HG02943 (cell line): ENCODE results near the gene DARS1.

Experiments
- ATAC-seq: cut with Tn5 transposase; IDR thresholded peaks from one replicate; pipeline ENCODE4 v1.9.1; 2021; ENCODE audit warnings: mild to moderate bottlenecking, low read depth, moderate library complexity; ENCODE audit not compliant: unreplicated experiment

DARS1 gene

GRCh38 chr2:135985018-135985825, at the start of gene DARS1:
DARS1 (minus strand) TSS chr2:135985626; CDS start chr2:135985468, 158 bp downstream.
- peak; percentile 76 for ATAC-seq

- no peak for ATAC-seq
Measured at GRCh38 chr2:136034629-136035028, 49.2 kb upstream of the DARS1 start.

DNA sequence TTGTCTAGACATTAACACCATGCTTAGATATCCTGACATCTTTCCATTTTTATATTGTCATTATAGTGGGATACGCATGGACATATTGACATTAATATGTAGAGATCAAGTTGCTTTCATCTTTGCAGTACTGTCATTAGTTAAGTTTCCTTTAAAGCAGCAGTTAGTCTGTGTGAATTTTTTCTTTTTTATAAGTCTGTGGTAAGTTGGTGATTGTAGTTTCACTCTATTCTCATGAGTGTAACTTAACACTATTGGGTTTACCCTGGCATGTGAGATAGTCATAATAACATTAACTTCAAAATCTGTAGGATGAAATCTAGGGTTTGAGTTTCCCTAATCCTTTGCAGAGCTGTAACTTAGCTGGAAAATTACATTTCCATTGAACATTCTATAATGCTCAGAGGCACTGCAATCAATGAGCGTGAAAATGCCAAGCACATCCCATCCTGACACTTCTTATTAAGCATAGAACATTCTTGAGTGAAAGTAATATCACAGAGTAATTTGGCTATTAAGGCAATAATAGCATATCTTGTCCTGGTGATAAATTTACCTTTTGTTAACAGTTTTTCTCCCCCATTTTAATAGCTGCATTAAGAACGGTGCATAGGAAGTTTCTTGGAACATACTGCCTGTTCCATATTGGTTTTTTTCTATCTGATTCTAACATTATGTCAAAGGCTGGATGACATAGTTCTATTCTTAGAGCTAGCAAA, 47.5 kb upstream of the DARS1 start:
- ATAC-seq = no peak

DNA sequence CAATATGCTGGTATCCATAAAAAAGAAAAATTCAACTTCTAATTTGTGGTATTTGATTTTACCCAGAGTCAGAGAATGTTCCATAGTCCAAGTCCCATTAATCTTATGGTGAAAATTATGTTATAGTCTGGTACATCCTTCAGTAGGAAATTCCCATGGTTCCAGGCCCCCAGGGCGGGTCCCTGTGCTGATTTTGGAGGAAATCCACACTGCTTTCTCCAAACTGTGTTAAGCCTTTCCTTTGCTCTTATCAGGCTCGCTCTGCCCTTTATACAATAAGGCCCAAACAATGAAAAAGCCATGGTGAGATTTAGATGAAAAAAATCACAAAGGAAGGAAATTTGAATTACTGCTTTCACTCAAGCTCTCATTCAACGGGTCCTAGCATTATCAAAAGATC, 46.8 kb upstream of the DARS1 start:
- no peak for ATAC-seq

DNA sequence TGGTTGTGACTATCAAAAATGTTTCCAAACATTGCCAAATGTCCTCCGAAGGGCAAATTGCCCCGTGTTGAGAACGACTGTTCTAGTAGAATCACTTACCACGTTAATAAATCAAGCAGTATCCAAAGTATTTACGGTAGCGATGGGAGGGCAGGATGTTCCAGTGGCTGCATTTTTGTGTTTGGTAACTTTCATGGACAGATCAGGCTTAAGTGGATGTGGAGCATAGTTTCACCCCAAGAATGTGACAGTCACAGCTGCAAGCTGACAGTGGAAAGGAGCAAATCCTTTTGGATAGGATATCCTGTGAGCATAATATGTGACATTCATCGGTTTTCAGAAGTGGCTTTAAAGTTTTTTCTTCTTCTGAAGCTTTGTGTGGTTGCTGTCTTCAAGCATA, 46.3 kb upstream of the DARS1 start:
- ATAC-seq = no peak

GRCh38 chr2:136030406-136030805, 45.0 kb upstream of the DARS1 start:
- ATAC-seq = no peak

- ATAC-seq = peak; percentile 79
Measured at GRCh38 chr2:136029149-136029548, 43.7 kb upstream of the DARS1 start.

GRCh38 chr2:136028001-136028400, 42.6 kb upstream of the DARS1 start:
- ATAC-seq = no peak

GRCh38 chr2:136027112-136027511, 41.7 kb upstream of the DARS1 start:
- no peak for ATAC-seq

DNA sequence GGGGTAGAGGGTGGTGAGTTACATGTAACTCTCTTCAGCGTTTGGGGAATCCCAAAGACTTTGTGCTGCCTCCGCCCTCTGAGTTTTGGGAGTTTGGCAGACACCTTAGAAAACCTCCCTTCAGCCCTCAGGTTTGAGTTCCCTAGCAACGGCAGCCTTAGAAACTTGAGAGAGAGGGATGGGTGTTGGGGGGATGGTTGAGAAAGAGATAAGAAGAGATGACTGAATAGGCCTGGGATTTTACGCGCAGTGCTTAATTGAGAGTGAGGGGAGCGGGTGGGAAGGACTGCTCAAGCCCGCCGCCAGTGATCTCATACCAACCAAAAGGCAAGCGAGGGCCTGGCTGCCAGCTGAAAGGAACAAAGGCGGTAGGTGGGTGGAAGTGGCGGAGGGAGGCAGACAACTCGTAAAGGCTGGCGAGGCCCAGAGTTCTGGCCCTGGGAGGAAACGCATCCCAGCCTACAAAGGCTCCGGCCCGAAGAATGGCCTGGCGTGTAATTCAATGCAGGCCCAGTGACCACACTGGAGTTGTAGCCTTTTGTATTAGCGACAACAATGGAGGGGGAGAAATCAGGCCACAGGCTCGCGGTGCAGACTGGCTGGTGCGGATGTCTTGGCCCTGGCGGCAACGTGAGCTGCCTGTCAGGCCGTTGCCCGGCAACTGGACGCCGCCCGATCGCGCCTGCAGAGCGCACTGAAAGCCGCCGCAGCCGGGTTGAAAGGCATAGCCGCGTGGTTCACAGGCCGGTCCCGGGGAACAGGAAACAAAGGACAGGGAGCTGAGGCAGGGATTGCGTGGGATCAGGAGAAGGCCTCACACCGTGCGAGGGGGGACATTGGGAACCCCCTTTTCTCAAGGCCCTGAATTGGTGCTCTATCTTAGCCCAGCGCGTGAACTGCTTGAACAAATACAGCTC, 39.9 kb upstream of the DARS1 start:
- peak; percentile 53 for ATAC-seq

DNA sequence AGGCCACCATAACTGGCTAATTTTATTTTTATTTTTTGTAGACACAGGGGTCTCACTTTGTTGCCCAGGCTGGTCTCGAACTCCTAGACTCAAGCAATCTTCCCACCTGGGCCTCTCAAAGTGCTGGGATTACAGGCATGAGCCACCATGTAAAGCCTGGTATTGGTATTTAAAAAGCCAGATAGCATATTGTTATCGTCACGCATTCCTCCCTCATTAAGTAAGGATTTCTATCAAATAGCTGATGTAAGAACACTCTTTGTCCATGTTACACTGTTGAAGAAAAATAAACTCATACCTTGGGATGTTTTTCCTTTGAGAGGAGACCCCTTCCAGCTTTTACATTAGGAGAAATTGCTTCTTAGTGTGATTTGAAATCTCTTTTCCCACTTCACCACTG, 39.2 kb upstream of the DARS1 start:
- no peak for ATAC-seq

GRCh38 chr2:136024185-136024584, 38.8 kb upstream of the DARS1 start:
- no peak for ATAC-seq

- ATAC-seq = no peak
Measured at GRCh38 chr2:136023416-136023815, 38.0 kb upstream of the DARS1 start.

- ATAC-seq = no peak
Measured at GRCh38 chr2:136022396-136023146, 37.1 kb upstream of the DARS1 start.

- ATAC-seq = no peak
Measured at GRCh38 chr2:136021976-136022375, 36.5 kb upstream of the DARS1 start.

DNA sequence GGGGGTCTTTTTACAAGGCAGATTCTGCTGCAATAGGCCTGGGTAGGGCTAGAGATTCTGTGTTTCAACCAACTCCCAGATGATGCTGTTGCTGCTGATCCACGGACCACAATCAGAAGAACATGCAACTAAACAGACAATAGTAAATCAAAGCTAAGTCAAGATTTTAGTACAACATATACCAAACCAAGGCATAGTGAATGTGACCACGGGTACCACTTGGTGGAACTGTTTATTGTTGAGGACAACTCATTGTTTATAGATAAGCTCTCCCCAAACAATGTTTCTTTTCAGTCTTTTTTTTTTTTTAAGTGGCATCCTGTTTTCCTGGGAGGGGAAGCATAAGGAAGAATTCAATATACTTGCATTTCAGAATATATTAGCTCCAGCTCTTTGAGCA, 36.0 kb upstream of the DARS1 start:
- ATAC-seq = no peak

- no peak for ATAC-seq
Measured at GRCh38 chr2:136020831-136021230, 35.4 kb upstream of the DARS1 start.

DNA sequence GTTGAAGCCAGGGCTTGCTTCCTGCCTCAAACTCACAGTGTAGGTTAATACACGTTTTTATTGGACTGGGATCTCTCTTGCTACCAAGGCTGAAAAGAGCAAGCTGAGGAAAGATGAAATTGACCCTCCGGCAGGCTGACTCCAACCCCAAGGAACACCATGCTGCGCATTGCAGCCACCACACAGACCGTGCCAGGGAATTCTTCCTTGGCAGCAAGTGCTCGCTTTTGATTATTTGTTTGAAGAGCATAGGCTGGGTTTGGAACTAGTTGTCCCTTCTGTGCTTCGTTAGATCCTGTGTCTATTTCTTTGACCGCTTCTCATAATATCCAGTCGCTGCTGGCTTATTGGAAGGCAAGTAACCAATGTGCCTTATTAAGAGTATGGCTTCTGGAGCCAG, 34.4 kb upstream of the DARS1 start:
- no peak for ATAC-seq

GRCh38 chr2:136019306-136019705, 33.9 kb upstream of the DARS1 start:
- ATAC-seq = no peak

- no peak for ATAC-seq
Measured at GRCh38 chr2:136017786-136018185, 32.4 kb upstream of the DARS1 start.
